ENCODE measurements around the gene PEX3. TPM values are rescaled to one million over a fixed set of nuclear protein-coding genes. Genes with fewer than 3 reads are reported as not detected.
A peak's percentile ranks its signal among the peaks of the same experiment; 100 is the strongest.

Gene PEX3
- total and polyA plus RNA-seq, 9 donors, result 12.2 to 21.9 (median 13.9) TPM

DNA sequence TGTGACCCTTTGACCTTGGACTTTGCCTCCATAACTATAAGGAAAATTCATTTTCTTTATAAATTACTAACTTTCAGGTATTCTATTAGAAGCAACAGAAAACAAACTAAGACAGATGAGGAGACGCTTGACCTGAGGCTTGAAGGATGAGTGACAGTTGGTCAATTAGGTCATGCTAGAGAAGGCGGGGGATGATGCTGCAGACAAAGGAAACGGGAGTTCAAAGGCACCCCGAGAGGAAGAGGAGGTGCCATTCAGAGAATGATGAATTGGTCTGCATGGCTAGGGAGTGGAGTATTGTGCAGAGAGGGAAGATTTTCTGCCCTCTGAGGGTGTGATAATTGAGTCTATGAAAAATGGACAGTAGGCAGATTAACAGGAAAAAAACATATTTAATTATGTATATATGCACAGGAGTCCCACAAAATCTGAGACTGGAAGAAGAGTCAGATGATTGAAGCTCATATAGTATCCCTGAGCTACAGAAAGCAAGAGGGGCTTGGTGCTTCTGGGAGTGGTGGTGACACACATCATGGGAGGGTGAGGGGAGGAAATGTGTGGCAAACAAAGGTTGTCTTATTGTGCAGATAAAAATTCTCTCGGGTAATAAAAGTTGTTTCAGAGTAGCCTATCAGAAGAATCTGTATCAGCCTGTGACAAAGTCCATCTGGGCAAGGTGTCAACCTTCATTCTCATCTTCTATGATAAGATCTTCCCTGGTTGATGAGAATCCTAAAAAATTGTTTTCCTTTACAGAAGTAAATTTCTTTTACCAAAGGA is 81.3 kb downstream of the PEX3 start:
- 56% methylated on average over 3 of the region's 5 CpGs for WGBS (ENCODE audit: insufficient coverage)
- Histone ChIP-seq H3K9me3 (replicated peaks; ENCODE audit: control insufficient read depth, low read depth, low read length) (no peaks in the 10 kb centered on the region), H3K36me3 (ENCODE audit: control insufficient read depth, insufficient read depth, low read length) (no peaks in the 10 kb centered on the region), H3K27ac (ENCODE audit: low read length) (no peak overlapping the region), H3K4me3 (ENCODE audit: low read length) (no peak overlapping the region), H3K4me1 (ENCODE audit: control insufficient read depth, insufficient read depth, low read length) (no peaks in the 10 kb centered on the region), H3K27me3 (ENCODE audit: control insufficient read depth, insufficient read depth, low read length) (peaks cover 3% of the 10 kb centered on the region)
- DNase-seq, result no peak

DNA sequence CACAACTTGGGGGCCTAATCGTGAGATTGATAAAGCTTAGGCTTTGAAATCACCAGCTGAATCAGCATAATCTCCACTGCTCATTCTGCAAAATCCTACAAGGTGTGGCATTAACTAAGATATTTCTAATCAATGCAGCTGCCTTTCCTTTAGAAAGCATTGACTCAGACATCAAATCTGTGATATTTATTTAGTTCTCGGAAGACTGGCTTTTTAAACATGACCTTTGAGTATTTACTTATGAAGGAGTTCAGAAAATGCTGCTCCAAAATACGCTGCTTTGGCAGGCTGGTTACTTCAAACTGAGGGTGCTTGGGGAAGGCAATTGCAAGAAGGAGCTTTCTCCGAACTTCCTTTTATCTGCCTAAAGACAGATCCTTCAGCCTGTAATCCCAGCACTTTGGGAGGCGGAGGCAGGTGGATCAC is 84.6 kb downstream of the PEX3 start:
- Histone ChIP-seq H3K27me3 (ENCODE audit: control insufficient read depth, insufficient read depth, low read length) (peaks cover 3% of the 10 kb centered on the region), H3K36me3 (ENCODE audit: control insufficient read depth, insufficient read depth, low read length) (no peaks in the 10 kb centered on the region), H3K4me3 (ENCODE audit: low read length) (no peak overlapping the region), H3K9me3 (replicated peaks; ENCODE audit: control insufficient read depth, low read depth, low read length) (no peaks in the 10 kb centered on the region), H3K27ac (ENCODE audit: low read length) (no peak overlapping the region), H3K4me1 (ENCODE audit: control insufficient read depth, insufficient read depth, low read length) (peaks cover 6% of the 10 kb centered on the region)
- 100% methylated on average over 1 of the region's 5 CpGs for WGBS (ENCODE audit: insufficient coverage)
- DNase-seq, result no peak

DNA sequence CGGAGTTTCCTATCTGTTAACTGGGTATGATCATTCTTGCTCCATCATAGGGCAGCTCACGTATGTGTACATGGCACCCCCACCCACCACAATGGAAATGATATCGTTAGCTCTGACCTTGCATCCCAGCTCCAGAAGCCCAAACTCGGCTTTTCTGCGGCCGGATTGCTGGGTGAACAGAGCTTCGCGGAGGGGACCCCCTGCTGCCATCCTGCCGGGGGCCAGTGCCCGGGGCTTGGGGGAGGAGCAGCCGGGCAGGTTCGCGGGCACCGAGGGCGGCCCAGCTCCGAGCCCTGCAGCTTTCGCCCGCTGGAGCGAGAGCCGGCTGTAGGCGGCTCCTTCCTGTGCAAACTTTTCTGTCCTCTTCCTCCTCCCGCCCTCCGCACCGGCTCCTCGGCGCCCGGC is 85.9 kb downstream of the PEX3 start:
- H3K4me3 ChIP-seq (ENCODE audit: low read length), result peak overlapping the region; percentile 49
- peaks cover 3% of the 10 kb centered on the region for H3K27me3 ChIP-seq (ENCODE audit: control insufficient read depth, insufficient read depth, low read length)
- WGBS (ENCODE audit: insufficient coverage), result under 1% methylated on average over 25 of the region's 27 CpGs
- peak; percentile 54 for DNase-seq
- peaks cover 6% of the 10 kb centered on the region for H3K4me1 ChIP-seq (ENCODE audit: control insufficient read depth, insufficient read depth, low read length)
- no peak overlapping the region for H3K27ac ChIP-seq (ENCODE audit: low read length)
- H3K9me3 ChIP-seq (replicated peaks; ENCODE audit: control insufficient read depth, low read depth, low read length), result no peaks in the 10 kb centered on the region
- no peaks in the 10 kb centered on the region for H3K36me3 ChIP-seq (ENCODE audit: control insufficient read depth, insufficient read depth, low read length)

DNA sequence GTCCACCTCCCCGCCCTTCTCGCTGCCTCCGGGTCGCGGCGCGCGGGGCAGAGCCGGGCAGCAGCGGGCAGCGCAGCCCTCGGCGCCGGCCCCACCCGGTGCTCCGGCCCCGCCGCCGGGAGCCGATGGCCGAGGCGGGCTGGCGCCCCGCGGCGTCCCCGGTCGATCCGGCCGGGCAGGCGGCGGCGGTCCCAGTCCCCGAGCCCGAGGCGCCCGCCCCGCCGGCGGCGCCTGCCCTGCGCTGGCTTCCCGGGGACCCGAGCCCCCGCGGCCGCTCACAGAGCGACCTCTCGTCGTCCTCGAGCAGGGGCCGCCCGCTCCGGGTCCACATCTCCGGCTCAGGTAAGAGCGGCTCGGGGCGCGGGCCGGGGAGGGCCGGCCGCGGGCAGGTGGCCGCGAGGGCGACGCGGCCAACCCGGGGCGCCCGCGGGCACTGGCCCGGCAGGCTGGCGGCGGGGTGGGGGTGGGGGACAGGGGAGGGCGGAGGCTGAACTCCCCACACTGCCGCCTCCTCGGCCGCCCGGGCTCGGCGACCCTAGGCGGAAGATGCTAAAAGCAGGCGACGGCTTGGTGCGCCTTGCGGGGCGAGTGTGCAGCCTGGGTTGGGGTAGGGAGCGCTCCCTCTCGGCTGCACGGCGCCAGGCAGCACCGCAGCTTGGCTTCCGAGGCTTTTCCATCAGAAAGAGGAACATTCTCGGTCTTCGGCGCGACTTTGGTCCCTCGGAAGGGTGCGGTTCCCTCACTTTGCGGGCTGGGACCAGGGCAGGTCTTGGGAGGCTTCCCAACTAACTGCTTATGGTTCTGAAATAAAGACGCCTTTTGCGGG is 86.5 kb downstream of the PEX3 start:
- DNase-seq, result peak; percentile 78
- Histone ChIP-seq H3K4me3 (ENCODE audit: low read length) (peak overlapping the region; percentile 53), H3K4me1 (ENCODE audit: control insufficient read depth, insufficient read depth, low read length) (peaks cover 6% of the 10 kb centered on the region), H3K27ac (ENCODE audit: low read length) (peak overlapping the region; percentile 58), H3K36me3 (ENCODE audit: control insufficient read depth, insufficient read depth, low read length) (no peaks in the 10 kb centered on the region), H3K27me3 (ENCODE audit: control insufficient read depth, insufficient read depth, low read length) (peaks cover 3% of the 10 kb centered on the region), H3K9me3 (replicated peaks; ENCODE audit: control insufficient read depth, low read depth, low read length) (no peaks in the 10 kb centered on the region)
- under 1% methylated on average over 85 of the region's 103 CpGs for WGBS (ENCODE audit: insufficient coverage)

DNA sequence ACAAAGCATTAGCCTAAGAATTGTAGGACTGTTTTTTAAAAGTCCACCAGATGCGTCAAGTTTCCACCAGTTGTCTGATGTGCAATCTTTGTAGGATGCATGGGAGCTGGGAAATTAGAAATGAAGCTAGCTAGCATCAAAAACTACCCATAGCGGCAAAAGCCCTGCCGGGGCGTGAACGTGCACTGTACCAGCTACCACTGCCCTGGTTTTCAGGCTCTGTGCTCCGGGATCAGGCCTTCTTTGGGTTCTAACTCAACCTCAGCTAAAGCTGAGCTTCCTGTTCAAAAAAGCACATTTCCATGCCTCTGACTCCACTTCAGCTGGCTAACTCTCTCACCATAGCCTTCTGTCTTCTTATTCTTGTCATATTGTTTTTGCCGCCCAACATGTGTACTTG is 87.8 kb downstream of the PEX3 start:
- Histone ChIP-seq H3K4me3 (ENCODE audit: low read length) (no peak overlapping the region), H3K27me3 (ENCODE audit: control insufficient read depth, insufficient read depth, low read length) (no peaks in the 10 kb centered on the region), H3K27ac (ENCODE audit: low read length) (no peak overlapping the region), H3K36me3 (ENCODE audit: control insufficient read depth, insufficient read depth, low read length) (no peaks in the 10 kb centered on the region), H3K9me3 (replicated peaks; ENCODE audit: control insufficient read depth, low read depth, low read length) (no peaks in the 10 kb centered on the region), H3K4me1 (ENCODE audit: control insufficient read depth, insufficient read depth, low read length) (peaks cover 6% of the 10 kb centered on the region)
- 92% methylated on average over 6 of the region's 7 CpGs for WGBS (ENCODE audit: insufficient coverage)
- no peak for DNase-seq

DNA sequence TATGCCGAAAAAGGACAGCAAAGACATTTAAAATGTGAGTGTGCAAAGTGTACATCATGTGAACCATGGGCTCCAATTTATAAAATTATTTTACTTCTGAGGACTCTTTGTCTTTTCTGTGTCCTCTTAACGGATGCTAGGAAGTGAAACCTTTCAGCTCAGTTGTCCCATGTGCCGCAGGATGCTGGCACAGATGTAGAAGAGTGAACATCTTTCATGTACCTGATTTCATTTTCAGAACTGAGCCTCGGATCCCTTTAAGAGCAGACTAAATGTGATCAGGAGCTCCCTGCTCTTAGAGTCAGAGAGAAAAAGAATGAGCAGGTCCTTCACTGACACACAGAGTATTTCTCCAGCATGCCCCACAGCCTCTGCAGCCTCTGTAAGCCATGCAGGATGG is 88.5 kb downstream of the PEX3 start:
- H3K27ac ChIP-seq (ENCODE audit: low read length), result no peak overlapping the region
- DNase-seq, result no peak
- no peaks in the 10 kb centered on the region for H3K36me3 ChIP-seq (ENCODE audit: control insufficient read depth, insufficient read depth, low read length)
- 85% methylated on average over 4 of the region's 4 CpGs for WGBS (ENCODE audit: insufficient coverage)
- no peak overlapping the region for H3K4me3 ChIP-seq (ENCODE audit: low read length)
- H3K4me1 ChIP-seq (ENCODE audit: control insufficient read depth, insufficient read depth, low read length), result peaks cover 6% of the 10 kb centered on the region
- no peaks in the 10 kb centered on the region for H3K9me3 ChIP-seq (replicated peaks; ENCODE audit: control insufficient read depth, low read depth, low read length)
- H3K27me3 ChIP-seq (ENCODE audit: control insufficient read depth, insufficient read depth, low read length), result no peaks in the 10 kb centered on the region

DNA sequence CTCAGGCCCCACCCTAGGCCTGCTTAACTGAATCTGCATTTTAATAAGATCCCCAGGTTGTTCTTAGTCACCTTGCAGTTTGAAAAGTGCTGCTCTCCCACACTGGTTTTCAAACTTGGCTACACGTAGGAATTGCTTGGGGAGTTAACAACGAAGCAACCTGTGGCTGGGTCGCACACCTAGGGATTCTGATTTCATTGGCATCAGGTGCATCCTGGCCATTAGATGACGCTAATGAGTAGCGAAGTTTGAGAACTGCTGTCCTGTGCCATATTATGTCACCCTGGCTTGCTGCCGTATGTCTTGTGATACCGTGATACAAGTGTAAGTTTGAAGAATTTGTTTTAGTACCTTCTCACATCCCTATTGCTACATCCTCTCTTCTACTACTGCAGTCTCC is 89.1 kb downstream of the PEX3 start:
- Histone ChIP-seq H3K4me1 (ENCODE audit: control insufficient read depth, insufficient read depth, low read length) (peaks cover 6% of the 10 kb centered on the region), H3K36me3 (ENCODE audit: control insufficient read depth, insufficient read depth, low read length) (no peaks in the 10 kb centered on the region), H3K9me3 (replicated peaks; ENCODE audit: control insufficient read depth, low read depth, low read length) (no peaks in the 10 kb centered on the region), H3K27ac (ENCODE audit: low read length) (no peak overlapping the region), H3K27me3 (ENCODE audit: control insufficient read depth, insufficient read depth, low read length) (no peaks in the 10 kb centered on the region), H3K4me3 (ENCODE audit: low read length) (no peak overlapping the region)
- WGBS (ENCODE audit: insufficient coverage), result 54% methylated on average over 4 of the region's 7 CpGs
- DNase-seq, result no peak

DNA sequence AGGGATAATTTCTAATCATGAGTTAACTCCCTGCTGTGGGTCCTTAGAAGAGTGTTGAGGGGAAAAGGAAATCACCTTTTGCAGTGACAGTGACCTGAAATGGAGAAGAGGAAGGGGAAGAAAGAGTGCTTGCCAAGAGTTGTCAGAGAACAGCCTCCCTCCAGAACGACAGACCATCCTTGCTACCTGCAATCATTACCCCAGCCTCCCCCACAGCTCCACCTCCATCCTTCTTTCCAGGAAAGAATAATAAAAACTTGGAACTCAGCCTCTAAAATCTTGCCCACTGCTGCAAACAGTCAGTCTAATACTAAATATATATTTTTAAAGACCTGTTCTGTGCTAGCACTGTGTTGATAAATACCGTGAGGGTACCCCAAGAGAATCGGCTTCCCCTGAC is 89.6 kb downstream of the PEX3 start:
- Histone ChIP-seq H3K4me3 (ENCODE audit: low read length) (no peak overlapping the region), H3K4me1 (ENCODE audit: control insufficient read depth, insufficient read depth, low read length) (peaks cover 6% of the 10 kb centered on the region), H3K27me3 (ENCODE audit: control insufficient read depth, insufficient read depth, low read length) (no peaks in the 10 kb centered on the region), H3K36me3 (ENCODE audit: control insufficient read depth, insufficient read depth, low read length) (no peaks in the 10 kb centered on the region), H3K9me3 (replicated peaks; ENCODE audit: control insufficient read depth, low read depth, low read length) (no peaks in the 10 kb centered on the region), H3K27ac (ENCODE audit: low read length) (no peak overlapping the region)
- no peak for DNase-seq
- WGBS (ENCODE audit: insufficient coverage), result no CpG with 5 or more reads among the region's 3 CpGs
